Measurements from ENCODE around the gene LGALS4. TPM values are rescaled to one million over a fixed set of nuclear protein-coding genes. Genes with fewer than 3 reads are reported as not detected.

The LGALS4 gene
- total RNA-seq, 1 donor from 2014 or later = 1.1 TPM

DNA sequence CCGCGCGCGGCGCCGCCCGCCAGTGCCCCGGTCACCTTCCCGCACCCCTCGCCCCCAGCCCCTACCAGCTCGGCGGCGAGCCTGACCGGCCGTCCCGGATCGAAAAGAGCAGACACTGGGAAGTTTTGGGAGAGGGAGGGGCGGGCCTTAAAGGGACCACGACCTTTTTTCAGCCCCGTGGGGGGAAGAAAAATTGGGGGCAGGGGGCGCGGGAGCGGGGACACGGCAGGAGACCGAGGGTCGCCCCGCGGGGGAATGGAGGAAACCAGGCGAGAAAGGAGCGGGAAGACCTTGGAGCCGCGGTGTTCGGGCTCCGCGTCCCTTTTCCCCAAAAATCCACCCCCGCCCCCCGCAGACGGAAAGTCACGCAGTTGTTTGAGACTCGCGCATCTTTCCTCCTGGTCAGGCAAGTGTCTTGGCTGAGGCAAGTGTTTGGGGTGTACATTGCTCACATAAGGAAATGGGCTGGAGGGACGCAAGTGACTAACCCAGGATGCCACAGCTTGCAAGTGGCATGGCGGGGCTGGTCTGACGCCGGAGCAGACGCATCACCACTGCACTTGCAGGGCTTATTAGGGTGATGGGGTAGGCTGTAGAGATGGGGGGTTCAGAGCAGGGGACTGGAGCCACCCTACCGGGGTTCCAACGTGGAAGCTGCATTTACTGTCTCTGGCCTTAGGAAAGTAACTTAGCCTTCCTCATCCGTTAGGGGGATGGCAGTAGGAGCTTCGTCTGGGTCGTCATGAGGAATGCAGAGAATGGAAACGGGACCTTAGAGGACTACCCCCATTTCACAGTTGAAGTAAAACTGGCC is 39.7 kb upstream of the LGALS4 start:
- Histone ChIP-seq H3K4me3 (ENCODE audit: low read depth, low read length) (peak overlapping the region; percentile 70), H3K27me3 (ENCODE audit: control insufficient read depth, insufficient read depth, low read length) (no peaks in the 10 kb centered on the region), H3K36me3 (ENCODE audit: control insufficient read depth, insufficient read depth, low read length) (peaks cover 4% of the 10 kb centered on the region)
- DNase-seq (ENCODE audit: low read depth) = peak; percentile 84
- TF ChIP-seq, protein P1, sequence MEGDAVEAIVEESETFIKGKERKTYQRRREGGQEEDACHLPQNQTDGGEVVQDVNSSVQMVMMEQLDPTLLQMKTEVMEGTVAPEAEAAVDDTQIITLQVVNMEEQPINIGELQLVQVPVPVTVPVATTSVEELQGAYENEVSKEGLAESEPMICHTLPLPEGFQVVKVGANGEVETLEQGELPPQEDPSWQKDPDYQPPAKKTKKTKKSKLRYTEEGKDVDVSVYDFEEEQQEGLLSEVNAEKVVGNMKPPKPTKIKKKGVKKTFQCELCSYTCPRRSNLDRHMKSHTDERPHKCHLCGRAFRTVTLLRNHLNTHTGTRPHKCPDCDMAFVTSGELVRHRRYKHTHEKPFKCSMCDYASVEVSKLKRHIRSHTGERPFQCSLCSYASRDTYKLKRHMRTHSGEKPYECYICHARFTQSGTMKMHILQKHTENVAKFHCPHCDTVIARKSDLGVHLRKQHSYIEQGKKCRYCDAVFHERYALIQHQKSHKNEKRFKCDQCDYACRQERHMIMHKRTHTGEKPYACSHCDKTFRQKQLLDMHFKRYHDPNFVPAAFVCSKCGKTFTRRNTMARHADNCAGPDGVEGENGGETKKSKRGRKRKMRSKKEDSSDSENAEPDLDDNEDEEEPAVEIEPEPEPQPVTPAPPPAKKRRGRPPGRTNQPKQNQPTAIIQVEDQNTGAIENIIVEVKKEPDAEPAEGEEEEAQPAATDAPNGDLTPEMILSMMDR (IDR thresholded peaks at IDR 0.05; ENCODE audit: insufficient read depth, low read length, severe bottlenecking) = no peak
- no peak for FAIRE-seq

DNA sequence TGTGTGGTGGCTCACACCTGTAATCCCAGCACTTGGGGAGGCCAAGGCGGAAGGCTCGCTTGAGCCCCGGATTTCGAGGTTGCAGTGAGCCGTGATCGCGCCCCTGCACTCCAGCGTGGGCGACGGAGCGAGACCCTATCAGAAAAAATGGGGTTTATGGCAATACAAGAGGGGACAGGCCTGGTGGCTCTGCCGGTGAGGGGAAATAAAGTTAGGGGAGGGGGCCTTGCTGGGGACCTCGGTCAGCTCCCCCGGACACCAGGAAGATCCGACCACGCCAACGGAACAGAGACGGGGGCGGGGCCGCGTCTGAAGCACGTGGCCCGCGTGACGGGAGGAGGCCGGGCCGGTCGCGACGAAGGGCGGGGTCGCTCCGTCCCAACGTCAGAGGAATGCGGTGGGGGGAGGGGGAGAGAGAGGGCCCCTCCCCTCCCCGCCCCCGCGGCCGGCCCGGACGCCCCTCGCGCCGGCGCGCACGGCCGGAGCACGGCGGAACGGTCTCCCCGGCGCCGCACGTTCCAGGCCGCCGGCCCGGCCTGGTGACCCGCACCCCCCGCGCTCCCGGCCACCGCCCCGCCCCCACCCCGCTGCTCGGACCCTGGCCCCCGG is 39.0 kb upstream of the LGALS4 start:
- peak; percentile 62 for DNase-seq (ENCODE audit: low read depth)
- peak overlapping the region; percentile 70 for H3K4me3 ChIP-seq (ENCODE audit: low read depth, low read length)
- no peak for FAIRE-seq
- TF ChIP-seq, protein P1 (IDR thresholded peaks at IDR 0.05; ENCODE audit: insufficient read depth, low read length, severe bottlenecking) = no peak
- H3K36me3 ChIP-seq (ENCODE audit: control insufficient read depth, insufficient read depth, low read length) = peaks cover 10% of the 10 kb centered on the region
- H3K27me3 ChIP-seq (ENCODE audit: control insufficient read depth, insufficient read depth, low read length) = no peaks in the 10 kb centered on the region

DNA sequence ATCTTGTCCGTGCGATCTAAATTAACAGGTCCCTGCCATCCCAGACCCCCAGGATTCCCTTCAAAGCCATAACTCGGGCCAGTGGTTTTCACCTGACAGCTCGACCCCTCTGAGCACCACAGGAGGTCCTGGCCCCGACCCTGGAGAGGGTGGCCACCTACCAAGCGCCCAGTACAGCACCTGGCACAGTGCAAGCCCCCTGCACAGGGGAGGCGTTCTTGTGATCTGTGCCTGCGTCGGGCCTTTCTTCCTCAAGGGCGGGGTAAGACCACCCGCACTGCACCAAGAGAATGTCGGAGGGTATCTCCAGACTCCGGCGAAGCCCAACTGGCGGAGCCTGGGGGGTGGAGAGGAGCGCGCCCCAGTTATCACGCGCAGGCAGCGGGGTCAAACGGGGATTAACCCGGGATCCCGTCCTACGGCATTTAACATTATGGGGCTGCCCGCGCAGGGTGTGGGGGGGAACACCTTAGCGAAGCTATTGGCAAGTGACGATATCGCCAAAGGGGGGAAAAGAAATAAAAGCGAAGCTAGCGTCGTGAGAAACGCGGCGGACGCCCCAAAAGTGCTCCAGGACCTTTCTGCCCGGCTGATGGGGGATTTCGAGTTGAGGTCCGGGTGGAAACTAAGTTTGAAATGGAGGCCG is 38.4 kb upstream of the LGALS4 start:
- no peaks in the 10 kb centered on the region for H3K27me3 ChIP-seq (ENCODE audit: control insufficient read depth, insufficient read depth, low read length)
- H3K36me3 ChIP-seq (ENCODE audit: control insufficient read depth, insufficient read depth, low read length) = peaks cover 15% of the 10 kb centered on the region
- DNase-seq (ENCODE audit: low read depth) = no peak
- peak overlapping the region; percentile 70 for H3K4me3 ChIP-seq (ENCODE audit: low read depth, low read length)
- TF ChIP-seq, protein P1 (IDR thresholded peaks at IDR 0.05; ENCODE audit: insufficient read depth, low read length, severe bottlenecking) = no peak
- no peak for FAIRE-seq

DNA sequence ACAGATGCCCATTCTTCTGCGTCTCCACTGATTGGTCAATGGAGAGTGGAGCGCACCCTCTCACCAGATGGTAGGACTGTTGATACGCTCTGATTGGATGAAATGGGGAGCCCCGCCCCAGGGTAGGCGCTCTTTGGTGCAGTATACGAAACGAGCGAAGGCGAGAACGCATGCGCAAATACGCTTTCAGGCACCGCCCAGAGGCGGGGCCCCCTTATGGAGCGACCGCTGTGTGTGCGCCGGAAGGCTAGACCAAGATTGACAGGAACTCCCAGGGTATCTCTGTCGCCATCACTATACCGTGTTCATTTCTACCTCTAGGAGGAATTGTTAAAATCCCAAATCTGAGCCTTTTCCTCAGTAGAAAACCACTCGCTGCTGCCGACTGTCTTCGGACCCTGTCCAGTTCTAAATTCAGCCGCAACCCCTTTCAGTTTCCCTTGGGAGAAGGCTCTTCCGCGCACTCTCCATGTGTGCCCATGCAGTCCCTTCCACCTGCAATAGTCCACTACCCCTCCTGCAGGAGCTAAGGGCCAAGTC is 37.8 kb upstream of the LGALS4 start:
- Histone ChIP-seq H3K36me3 (ENCODE audit: control insufficient read depth, insufficient read depth, low read length) (peaks cover 20% of the 10 kb centered on the region), H3K4me3 (ENCODE audit: low read depth, low read length) (peak overlapping the region; percentile 70), H3K27me3 (ENCODE audit: control insufficient read depth, insufficient read depth, low read length) (no peaks in the 10 kb centered on the region)
- DNase-seq (ENCODE audit: low read depth) (peak; percentile 100), FAIRE-seq (peak; percentile 98)
- TF ChIP-seq, protein P1 (IDR thresholded peaks at IDR 0.05; ENCODE audit: insufficient read depth, low read length, severe bottlenecking) = peak; percentile 13

DNA sequence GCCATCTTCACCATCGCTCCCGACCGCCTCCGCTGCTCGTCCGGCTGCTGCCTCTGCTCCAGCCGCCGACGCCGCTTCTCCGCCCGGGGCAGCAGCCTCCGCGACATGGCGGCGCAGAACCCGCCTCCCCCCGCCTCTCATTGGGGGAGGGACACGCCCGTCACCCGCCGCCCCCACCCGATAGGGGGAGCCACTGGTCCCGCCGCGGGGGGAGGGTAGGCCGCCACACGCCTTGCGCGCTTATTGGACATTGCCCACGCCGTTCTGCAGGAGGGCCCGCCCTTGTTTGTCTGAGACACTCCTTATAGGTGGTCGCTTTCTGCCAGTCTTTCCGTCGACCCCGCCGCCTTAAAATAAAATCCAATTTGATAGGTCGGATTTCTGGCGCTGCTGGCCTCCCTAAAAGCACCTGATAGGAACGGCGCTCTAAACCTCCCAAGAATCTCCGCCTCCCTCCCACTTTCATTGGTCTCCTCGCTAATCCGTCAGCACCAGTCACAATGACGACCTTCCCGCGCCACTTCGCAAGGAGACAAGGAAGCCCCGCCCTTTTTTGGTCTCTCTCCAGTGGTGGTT is 37.2 kb upstream of the LGALS4 start, which contains the start of gene HNRNPL:
HNRNPL (minus strand) TSS at position 127 of the 576 bp plus-strand sequence; CDS start at position 107, 20 bp downstream.
- Histone ChIP-seq H3K36me3 (ENCODE audit: control insufficient read depth, insufficient read depth, low read length) (peaks cover 23% of the 10 kb centered on the region), H3K4me3 (ENCODE audit: low read depth, low read length) (peak within 1 kb of the TSS; percentile 70), H3K27me3 (ENCODE audit: control insufficient read depth, insufficient read depth, low read length) (no peaks in the 10 kb centered on the region)
- TF ChIP-seq, protein P1 (IDR thresholded peaks at IDR 0.05; ENCODE audit: insufficient read depth, low read length, severe bottlenecking) = peak; percentile 60
- DNase-seq (ENCODE audit: low read depth) = no peak
- FAIRE-seq = no peak
